NOMO-1 treated with DMSO at 0.1 percent for 48 hours (cell line): ENCODE measurements around the gene IQCM.
A peak's percentile ranks its signal among the peaks of the same experiment; 100 is the strongest.

Experiments used
- DNase-seq: peaks from one replicate; lab custom pipeline; 2025; ENCODE audit not compliant: unreplicated experiment; lab: John Stamatoyannopoulos, UW

IQCM gene

DNA sequence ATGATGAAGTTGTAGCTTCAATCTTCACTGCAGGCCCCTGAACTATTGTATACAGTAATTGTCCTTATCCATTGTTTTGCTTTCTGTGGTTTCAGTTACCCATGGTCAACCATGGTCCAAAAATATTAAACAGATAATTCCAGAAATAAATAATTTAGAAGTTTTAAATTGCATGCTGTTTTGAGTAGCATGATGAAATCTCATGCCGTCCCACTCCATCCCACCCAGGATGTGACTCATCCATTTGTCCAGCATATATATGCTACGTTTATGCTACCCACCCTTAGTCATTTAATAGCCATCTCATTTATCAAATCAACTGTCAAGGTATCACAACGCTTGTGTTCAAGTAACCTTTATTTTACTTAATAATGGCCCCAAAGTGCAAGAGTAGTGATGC is 34.5 kb downstream of the IQCM start:
- DNase-seq = no peak

DNA sequence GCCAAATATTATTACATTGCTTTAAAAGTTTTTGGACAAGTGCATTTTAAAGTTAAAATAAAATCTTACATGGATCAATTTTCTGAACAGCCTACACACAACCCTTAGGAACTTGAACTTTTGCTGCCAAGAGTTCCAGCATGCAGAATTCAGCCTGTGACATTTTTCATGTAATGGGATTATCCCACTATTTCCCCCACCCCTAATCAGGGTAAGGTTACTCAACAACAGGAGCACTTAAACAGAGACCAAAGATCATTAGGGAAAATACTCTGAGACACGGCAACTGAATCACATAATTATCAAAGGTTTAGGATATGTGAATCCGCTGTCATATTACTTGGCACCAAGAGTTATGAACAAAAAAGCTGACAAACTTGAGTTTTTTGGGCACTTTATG is 47.2 kb downstream of the IQCM start:
- no peak for DNase-seq

DNA sequence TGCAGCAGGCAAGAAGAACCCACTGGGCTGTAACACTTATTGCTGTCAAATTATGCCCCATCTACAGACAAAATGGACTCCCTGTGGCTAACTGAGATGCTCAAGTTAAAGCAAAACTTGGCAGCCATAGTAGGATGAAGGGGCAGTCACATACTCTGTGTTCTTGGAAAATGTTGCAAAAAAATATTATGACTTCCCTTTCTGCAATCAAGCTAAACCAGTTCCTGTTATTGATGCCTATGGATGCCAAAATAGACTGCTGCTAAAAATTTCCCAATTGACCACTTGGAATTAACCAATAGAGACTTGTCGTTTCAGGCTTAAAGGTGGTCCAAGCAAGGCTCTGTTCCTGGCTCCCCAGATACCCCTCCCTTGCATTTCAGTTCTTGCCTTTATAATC is 49.5 kb downstream of the IQCM start:
- peak; percentile 19 for DNase-seq

DNA sequence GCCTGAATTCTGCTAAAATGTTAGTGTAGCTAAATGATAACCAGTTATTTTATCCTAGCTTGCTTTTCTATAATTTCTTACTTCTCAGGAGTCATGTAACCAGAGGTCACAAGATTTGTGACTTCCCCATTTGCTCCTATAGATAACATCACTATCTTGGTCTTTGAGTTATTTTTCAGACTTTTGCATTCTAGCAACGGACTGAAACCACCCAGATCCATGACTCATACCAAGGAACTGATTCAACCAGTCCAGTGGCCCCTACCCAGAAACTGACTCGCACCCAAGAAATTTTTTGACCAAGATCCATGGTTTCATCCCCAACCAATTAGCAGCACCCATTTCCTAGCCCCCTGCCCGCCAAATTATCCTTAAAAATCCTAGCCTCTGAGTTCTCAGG is 50.0 kb downstream of the IQCM start:
- DNase-seq = peak; percentile 5

DNA sequence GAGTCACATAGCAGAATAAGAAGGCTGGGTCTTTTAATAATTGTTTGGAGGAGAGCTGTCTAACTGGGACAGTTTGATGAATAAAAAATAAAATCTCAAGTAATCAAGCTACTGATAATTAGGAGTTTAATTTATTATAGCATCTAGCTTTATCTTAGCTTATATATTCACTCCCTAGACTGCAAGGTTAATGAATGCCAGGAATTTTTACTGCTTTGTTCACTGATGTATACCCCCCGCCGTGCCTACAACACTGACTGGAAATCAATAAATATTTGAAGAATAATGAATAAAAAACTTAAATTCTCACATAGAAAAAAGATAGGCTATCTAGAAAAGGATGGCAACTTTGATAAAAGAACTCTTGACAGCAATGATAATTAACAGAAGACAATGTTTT is 59.7 kb downstream of the IQCM start:
- no peak for DNase-seq

DNA sequence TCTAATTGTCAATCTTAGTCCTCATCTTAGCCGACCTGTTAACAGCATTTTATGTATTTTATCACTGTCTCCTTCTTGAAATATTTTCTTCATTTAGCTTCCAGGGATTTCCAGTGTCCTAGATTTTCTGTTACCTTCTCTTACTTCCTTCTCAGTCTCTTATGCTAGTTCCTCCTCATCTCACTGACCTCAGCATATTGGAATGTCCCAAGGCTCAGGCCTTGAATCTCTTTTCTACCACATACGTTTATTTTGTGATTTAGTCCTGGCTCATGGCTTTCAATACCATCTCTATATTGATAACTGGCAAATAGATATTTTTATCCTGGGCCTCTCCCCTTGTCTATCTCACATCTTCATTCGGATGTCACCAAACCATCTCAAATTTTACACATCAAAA is 61.1 kb downstream of the IQCM start:
- DNase-seq = no peak

GRCh38 chr4:149752729-149753128 is 62.9 kb downstream of the IQCM start:
- no peak for DNase-seq

DNA sequence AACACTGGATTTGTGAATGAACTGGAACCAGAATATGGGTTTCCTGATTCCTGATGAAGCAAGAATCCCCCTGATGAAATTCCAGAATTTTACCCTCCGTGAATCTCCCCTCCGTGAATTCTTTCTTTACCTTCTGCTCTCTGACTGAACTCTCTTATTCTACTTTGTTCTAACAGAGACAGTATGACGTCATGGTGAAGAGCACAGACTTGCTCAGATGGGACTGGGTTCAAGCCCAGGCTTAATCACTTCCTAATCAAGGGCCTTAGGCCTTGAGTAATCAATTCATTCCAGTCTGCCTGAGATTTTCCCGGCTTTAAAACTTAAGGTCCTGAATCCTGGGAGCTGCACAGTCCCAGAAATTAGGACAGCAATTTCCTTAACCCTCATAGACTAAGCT is 64.5 kb downstream of the IQCM start:
- DNase-seq = no peak

GRCh38 chr4:149749784-149750183 is 65.9 kb downstream of the IQCM start:
- DNase-seq = no peak

DNA sequence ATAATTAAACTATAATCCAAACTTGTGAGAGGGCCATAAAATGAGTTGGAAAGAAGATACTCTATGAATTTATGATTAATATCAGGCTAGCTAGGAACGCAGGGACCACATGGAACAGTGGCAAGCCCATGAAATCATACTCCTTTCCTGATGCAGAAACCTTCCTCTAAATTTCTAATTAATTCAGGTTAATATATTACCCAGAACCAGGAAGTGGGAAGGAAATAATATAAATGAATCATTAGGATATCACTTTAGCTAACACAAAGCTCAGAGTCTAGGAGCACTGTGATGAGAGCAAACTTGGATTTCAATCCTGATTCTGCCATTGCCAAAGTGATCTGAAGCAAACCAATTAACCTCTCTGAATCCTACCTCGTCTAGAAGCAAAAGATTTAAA is 68.0 kb downstream of the IQCM start:
- DNase-seq = no peak

- DNase-seq = no peak
Observed at GRCh38 chr4:149746276-149746675, 69.4 kb downstream of the IQCM start.

- DNase-seq = no peak
Observed at GRCh38 chr4:149741186-149741831, 74.3 kb downstream of the IQCM start.

DNA sequence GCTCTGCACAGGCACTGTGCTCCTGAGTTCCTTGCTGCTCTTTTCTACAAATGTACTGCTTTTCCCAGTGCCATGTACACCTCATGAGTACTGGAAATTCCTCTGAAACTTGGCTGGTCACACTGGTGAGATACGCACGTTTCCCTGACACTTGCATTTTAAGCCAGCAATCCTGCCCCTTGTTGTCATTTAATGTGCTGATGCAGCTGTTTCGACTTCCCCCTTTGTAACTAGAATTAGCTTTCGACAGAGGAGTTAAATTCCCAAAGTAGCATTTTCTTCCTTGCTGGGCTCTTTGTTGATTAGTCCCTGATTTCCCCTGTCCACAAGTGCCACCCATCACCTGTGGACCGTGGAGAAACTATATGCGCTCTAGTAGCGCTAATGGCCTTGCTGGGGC is 77.5 kb downstream of the IQCM start:
- DNase-seq = no peak

DNA sequence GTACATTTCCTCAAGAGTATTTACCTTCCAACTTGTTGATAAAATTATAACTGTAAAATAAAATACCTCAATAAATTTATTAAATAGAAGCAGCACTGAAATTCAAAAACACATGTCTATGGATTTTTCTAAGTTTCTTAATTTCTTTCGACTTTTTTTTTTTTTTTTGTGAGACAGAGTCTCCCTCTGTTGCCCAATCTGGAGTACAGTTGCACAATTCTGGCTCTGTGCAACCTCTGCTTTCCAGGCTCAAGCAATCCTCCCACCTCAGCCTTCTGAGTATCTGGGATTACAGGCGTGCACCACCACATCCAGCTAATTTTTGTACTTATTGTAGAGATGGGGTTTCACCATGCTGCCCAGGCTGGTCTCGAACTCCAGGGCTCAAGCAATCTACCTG is 79.8 kb downstream of the IQCM start:
- no peak for DNase-seq

GRCh38 chr4:149728444-149728843 is 87.2 kb downstream of the IQCM start:
- DNase-seq = no peak

- no peak for DNase-seq
Observed at GRCh38 chr4:149727663-149728062, 88.0 kb downstream of the IQCM start.

DNA sequence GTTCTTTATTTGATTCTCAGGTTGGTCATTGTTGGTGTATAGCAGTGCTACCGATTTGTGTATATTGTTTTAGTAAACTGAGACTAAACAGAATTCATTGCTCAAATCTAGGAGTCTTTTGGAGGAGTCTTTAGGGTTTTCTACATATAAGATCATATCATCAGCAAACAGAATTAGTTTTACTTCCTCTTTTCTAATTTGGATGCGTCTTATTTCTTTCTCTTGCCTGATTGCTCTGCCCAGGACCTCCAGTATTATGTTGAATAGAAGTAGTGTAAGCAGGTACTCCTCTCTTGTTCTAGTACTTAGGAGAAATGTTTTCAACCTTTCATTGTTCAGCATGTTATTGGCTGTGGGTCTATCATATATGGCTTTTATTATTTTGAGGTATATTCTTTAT is 92.6 kb downstream of the IQCM start:
- DNase-seq = no peak

DNA sequence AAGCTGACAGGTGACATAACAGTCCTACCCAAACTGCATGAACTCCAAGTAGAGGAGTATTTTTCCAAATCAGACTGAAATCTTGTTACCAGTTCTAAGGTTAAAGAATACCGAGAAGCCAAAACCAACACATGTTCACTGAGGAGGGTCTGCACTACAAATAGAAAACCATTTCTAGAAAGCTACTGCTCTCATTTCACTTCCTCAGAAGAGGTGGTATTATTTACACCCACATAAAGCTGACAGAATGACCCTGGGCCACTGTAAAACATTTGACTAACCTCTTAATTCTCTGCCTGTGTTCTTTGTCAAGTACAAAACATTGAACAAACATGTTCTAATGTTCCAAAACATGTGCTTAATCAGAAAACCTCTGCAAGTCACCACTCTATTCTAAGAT is 95.8 kb downstream of the IQCM start:
- no peak for DNase-seq

DNA sequence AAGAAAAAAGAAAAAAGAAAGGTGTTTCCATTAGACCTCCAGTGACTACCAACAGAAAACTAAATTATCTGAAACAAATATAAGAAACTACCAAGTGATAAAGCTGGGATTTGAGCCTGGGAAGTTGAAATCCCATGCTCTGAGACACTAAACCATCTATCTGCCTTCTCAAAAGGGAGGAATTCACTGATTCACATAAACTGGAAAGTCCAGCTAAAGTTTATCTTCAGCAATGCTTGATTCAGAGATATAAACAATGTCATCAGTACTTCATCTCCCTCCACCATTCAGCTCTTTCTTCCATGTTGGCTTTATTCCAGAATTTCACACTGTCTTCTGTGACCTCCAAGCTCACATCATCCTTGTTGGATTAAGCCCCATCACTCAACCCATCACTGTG is 96.3 kb downstream of the IQCM start:
- no peak for DNase-seq

DNA sequence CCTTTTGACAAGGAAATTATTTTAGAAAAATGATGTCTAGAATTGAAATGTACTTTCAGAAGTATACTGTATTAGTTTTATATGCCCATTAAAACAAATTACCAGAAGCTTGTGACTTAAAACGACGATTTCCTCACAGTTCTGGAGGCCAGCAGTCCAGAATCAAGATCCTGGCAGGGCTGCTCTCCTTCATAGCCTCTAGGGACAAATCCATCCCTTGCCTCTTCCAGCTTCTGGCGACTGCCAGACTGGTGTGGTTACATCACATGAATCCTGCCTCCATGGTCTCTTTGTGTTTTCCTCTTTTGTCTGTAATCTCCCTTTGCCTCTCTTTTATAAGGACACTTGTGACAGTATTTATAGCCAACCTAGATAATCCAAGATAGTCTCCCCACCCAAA is 97.1 kb downstream of the IQCM start:
- DNase-seq = no peak

DNA sequence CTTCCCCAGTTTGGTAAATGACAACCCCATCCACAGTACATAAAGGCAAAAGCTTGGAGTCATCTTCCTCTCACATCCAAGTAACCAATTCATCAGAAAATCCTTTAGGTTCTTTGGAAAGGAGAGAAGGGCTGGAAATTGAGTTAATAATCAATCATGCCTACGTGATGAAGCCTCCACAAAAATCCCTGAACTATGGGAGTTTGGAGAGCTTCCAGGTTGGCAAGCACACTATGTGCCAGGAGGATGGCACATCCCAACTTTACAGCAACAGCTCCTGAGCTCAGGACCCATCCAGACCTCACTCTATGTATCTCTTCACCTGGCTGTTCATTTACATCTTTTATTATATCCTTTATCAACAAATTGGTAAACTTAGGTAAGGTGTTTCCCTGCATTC is 98.9 kb downstream of the IQCM start:
- DNase-seq = no peak

DNA sequence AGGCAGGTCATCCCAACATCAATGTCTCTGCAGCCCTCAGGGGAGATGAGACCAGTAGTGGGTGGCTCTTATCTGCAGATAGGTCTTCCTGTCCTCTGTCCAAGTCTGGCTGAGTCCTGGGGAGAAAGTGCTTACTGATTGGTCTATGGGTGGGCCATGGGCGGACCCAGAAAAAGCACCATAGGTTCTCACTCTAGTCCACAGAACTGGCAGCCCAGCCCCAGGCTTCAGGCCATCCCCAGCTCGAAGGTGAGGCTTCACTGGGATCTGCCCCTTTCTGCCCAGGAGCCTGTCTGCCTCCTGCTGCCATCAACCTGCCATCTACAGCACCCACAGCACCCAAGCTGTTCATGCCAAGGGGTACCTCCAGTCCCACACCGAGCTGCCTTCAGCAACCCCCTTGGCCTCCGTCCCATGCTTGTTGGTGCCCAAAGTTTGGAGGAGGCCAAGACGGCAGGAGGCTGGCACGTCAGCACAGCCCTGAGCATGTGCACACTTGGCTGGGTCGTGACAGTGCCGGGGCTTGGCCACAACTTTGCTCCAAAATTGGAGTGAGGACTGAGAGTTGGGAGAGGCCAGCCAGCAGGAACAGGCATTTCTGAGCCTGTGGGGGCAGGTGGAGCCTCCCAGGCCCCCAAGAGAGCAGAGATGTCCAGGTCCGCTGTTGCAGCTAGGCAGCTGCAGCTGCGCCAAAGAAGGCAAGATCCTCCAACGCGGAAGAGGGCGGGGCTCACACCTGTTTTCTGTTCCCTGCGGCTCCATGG is 99.6 kb downstream of the IQCM start:
- DNase-seq = no peak

- DNase-seq = no peak
Observed at GRCh38 chr4:149713031-149713430, 102.6 kb downstream of the IQCM start.
